Type B pancreatic cell (in vitro differentiated cells): Measurements from ENCODE around the gene NEIL1. TPM values are rescaled to one million over a fixed set of nuclear protein-coding genes. Genes with fewer than 3 reads are reported as not detected.

ENCODE experiments used
- DNase-seq: peaks from one replicate; pipeline ENCODE4 v3.0.0; 2021; ENCODE audit warnings: mixed read lengths; ENCODE audit not compliant: unreplicated experiment; ENCODE audit errors: extremely low spot score
- H3K27ac Mint-ChIP-seq: 2 replicates; pipeline ENCODE4 v1.8.0; 2021; ENCODE audit warnings: mild to moderate bottlenecking, mixed read lengths
- H3K27me3 Mint-ChIP-seq: 2 replicates; pipeline ENCODE4 v1.8.0; 2021; ENCODE audit warnings: mixed read lengths
- H3K36me3 Mint-ChIP-seq: 2 replicates; pipeline ENCODE4 v1.8.0; 2021; ENCODE audit warnings: mixed read lengths
- H3K4me1 Mint-ChIP-seq: one replicate; pipeline ENCODE4 v1.8.0; 2021; ENCODE audit warnings: mixed read lengths; ENCODE audit not compliant: unreplicated experiment
- H3K4me3 Mint-ChIP-seq: 2 replicates; pipeline ENCODE4 v1.8.0; 2021; ENCODE audit warnings: mild to moderate bottlenecking, mixed read lengths
- H3K9me3 Mint-ChIP-seq: 2 replicates; pipeline ENCODE4 v1.8.0; 2021; ENCODE audit warnings: mixed read lengths
- total RNA-seq: library from RNA; stranded (reverse); gene quantifications from 2 replicates; pipeline ENCODE4 v1.2.1, GENCODE V29; 2021; ENCODE audit warnings: low replicate concordance
- TF ChIP-seq, protein P1 (sequence below): fragments of 200-600 bp; sonication (generic); conservative IDR thresholded peaks from 2 replicates; pipeline ENCODE4 v1.5.0; 2021; ENCODE audit warnings: antibody characterized with exemption, mild to moderate bottlenecking

Gene NEIL1
- total RNA-seq, 1 donor from 2014 or later = 40.4 TPM

GRCh38 chr15:75353604-75354003 is 6.8 kb downstream of the NEIL1 start:
- H3K4me1 Mint-ChIP-seq = no peaks in the 10 kb centered on the region
- H3K27ac Mint-ChIP-seq = no peak overlapping the region
- no peaks in the 10 kb centered on the region for H3K9me3 Mint-ChIP-seq
- H3K4me3 Mint-ChIP-seq = no peak overlapping the region
- DNase-seq = no peak
- TF ChIP-seq, protein P1, sequence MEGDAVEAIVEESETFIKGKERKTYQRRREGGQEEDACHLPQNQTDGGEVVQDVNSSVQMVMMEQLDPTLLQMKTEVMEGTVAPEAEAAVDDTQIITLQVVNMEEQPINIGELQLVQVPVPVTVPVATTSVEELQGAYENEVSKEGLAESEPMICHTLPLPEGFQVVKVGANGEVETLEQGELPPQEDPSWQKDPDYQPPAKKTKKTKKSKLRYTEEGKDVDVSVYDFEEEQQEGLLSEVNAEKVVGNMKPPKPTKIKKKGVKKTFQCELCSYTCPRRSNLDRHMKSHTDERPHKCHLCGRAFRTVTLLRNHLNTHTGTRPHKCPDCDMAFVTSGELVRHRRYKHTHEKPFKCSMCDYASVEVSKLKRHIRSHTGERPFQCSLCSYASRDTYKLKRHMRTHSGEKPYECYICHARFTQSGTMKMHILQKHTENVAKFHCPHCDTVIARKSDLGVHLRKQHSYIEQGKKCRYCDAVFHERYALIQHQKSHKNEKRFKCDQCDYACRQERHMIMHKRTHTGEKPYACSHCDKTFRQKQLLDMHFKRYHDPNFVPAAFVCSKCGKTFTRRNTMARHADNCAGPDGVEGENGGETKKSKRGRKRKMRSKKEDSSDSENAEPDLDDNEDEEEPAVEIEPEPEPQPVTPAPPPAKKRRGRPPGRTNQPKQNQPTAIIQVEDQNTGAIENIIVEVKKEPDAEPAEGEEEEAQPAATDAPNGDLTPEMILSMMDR = no peak
- no peaks in the 10 kb centered on the region for H3K27me3 Mint-ChIP-seq
- H3K36me3 Mint-ChIP-seq = no peaks in the 10 kb centered on the region

DNA sequence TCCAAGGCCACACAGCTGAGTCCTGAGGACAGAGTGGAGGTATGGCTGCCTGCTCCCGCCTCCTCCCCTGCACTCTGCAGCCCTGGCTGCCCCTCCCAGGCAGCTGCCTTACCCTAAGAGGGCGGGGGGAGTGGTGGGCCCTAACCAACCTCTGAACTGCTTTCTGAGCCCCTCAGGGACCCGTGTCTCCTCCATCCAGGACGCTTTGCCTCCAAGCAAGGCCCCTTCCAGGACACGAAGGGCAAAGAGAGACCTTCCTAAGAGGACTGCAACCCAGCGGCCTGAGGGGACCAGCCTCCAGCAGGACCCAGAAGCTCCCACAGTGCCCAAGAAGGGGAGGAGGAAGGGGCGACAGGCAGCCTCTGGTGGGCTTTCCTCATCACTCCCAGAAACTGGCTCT is 7.6 kb downstream of the NEIL1 start:
- Mint-ChIP-seq H3K27me3 (no peaks in the 10 kb centered on the region), H3K4me3 (no peak overlapping the region), H3K27ac (no peak overlapping the region), H3K36me3 (no peaks in the 10 kb centered on the region), H3K9me3 (no peaks in the 10 kb centered on the region), H3K4me1 (no peaks in the 10 kb centered on the region)
- no peak for DNase-seq
- TF ChIP-seq, protein P1 = no peak

DNA sequence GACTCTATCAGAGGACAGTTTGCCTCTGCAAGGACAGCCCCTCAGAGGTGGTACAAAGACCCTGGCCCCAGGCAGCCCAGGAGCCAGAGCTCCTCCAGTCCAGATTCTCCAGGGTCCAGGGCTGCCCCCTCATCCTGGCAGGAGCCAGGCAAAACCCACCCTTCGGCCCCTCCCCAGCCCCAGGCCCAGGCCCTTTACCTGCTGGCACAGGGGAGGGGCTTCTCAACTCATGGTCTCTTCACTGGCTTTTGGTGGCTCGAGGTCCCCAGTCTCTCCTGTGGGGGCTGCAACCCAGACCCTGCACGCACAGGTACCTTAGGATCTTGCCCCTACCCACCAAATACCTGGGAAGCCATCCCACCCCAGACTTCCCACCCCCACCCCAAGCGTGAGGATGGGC is 8.5 kb downstream of the NEIL1 start:
- DNase-seq = no peak
- Mint-ChIP-seq H3K27me3 (no peaks in the 10 kb centered on the region), H3K27ac (no peak overlapping the region), H3K36me3 (no peaks in the 10 kb centered on the region), H3K9me3 (no peaks in the 10 kb centered on the region), H3K4me1 (no peaks in the 10 kb centered on the region), H3K4me3 (no peak overlapping the region)
- TF ChIP-seq, protein P1 = no peak

DNA sequence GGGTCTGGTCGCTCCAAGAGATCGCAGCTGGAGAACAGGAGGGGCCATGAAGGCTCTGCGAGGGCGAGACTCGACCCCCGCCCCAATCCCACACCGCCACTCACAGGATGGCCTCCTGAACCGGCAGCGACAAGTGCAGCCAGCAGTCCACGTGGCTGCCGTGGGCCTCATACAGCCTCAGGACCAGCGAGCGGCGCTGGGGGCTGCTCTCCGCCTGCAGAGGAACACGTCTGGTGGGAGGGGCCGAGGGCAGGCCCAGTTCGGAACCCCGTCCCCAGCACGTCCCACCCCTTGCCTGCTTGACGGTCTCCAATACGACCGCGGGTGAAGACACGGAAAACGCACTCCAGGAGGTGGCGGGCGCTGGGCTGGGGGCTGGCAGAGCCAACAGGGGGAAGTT is 9.2 kb downstream of the NEIL1 start:
- TF ChIP-seq, protein P1 = no peak
- DNase-seq = peak; percentile 37
- H3K9me3 Mint-ChIP-seq = no peaks in the 10 kb centered on the region
- no peak overlapping the region for H3K27ac Mint-ChIP-seq
- H3K4me1 Mint-ChIP-seq = no peaks in the 10 kb centered on the region
- H3K4me3 Mint-ChIP-seq = no peak overlapping the region
- H3K27me3 Mint-ChIP-seq = no peaks in the 10 kb centered on the region
- H3K36me3 Mint-ChIP-seq = no peaks in the 10 kb centered on the region

DNA sequence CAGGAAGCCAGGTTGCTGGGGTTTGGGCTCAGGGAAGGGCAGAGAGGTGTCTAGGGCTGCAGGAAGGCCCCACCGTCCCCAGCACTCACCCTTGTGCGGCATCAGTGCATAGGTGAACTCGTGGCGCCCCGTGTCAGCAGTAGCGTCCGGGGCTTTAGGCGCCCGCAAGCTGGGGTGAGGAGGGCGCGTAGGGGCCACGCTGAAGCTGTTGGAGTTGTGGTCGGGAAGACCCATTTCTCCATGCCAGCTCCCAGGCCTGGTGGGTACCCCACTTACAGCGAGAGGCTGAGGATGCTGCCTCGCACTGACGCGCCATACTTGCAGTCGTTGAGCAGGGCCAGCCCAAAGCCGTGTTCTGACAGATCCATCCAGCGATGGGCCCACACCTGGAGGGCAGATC is 9.7 kb downstream of the NEIL1 start:
- Mint-ChIP-seq H3K4me1 (no peaks in the 10 kb centered on the region), H3K36me3 (no peaks in the 10 kb centered on the region), H3K27me3 (no peaks in the 10 kb centered on the region), H3K4me3 (no peak overlapping the region), H3K27ac (no peak overlapping the region), H3K9me3 (no peaks in the 10 kb centered on the region)
- TF ChIP-seq, protein P1 = no peak
- peak; percentile 63 for DNase-seq
